ENCODE results near the gene FUT8.

FUT8 gene

GRCh38 chr14:65555358-65555757, 142.8 kb downstream of the FUT8 start:
- DNase-seq (ENCODE audit: low read depth in 2 of 2): no peak

- no peak for DNase-seq (ENCODE audit: low read depth in 2 of 2)
Observed at GRCh38 chr14:65558363-65558762, 145.8 kb downstream of the FUT8 start.

GRCh38 chr14:65560340-65561027, 148.0 kb downstream of the FUT8 start:
- no peak for DNase-seq (ENCODE audit: low read depth in 2 of 2)

GRCh38 chr14:65564370-65564769, 151.8 kb downstream of the FUT8 start:
- no peak for DNase-seq (ENCODE audit: low read depth in 2 of 2)

GRCh38 chr14:65565948-65566347, 153.4 kb downstream of the FUT8 start:
- no peak for DNase-seq (ENCODE audit: low read depth in 2 of 2)

- DNase-seq (ENCODE audit: low read depth in 2 of 2): no peak
Observed at GRCh38 chr14:65566820-65567522, 154.4 kb downstream of the FUT8 start.

GRCh38 chr14:65574611-65575010, 162.1 kb downstream of the FUT8 start:
- DNase-seq (ENCODE audit: low read depth in 2 of 2): no peak

- DNase-seq (ENCODE audit: low read depth in 2 of 2): no peak
Observed at GRCh38 chr14:65575389-65575788, 162.9 kb downstream of the FUT8 start.

- no peak for DNase-seq (ENCODE audit: low read depth in 2 of 2)
Observed at GRCh38 chr14:65580973-65581372, 168.4 kb downstream of the FUT8 start.

GRCh38 chr14:65581378-65581777, 168.8 kb downstream of the FUT8 start:
- no peak for DNase-seq (ENCODE audit: low read depth in 2 of 2)

- DNase-seq (ENCODE audit: low read depth in 2 of 2): no peak
Observed at GRCh38 chr14:65581799-65582198, 169.3 kb downstream of the FUT8 start.

GRCh38 chr14:65585216-65585615, 172.7 kb downstream of the FUT8 start:
- DNase-seq (ENCODE audit: low read depth in 2 of 2): no peak

GRCh38 chr14:65588426-65589140, 176.1 kb downstream of the FUT8 start:
- no peak for DNase-seq (ENCODE audit: low read depth in 2 of 2)

- DNase-seq (ENCODE audit: low read depth in 2 of 2): no peak
Observed at GRCh38 chr14:65594153-65594881, 181.8 kb downstream of the FUT8 start.

GRCh38 chr14:65594882-65595237, 182.3 kb downstream of the FUT8 start:
- DNase-seq (ENCODE audit: low read depth in 2 of 2): no peak

GRCh38 chr14:65599375-65599774, 186.8 kb downstream of the FUT8 start:
- DNase-seq (ENCODE audit: low read depth in 2 of 2): no peak

- no peak for DNase-seq (ENCODE audit: low read depth in 2 of 2)
Observed at GRCh38 chr14:65600742-65601141, 188.2 kb downstream of the FUT8 start.

- no peak for DNase-seq (ENCODE audit: low read depth in 2 of 2)
Observed at GRCh38 chr14:65604535-65604934, 192.0 kb downstream of the FUT8 start.

GRCh38 chr14:65604936-65605335, 192.4 kb downstream of the FUT8 start:
- DNase-seq (ENCODE audit: low read depth in 2 of 2): no peak

GRCh38 chr14:65606460-65606859, 193.9 kb downstream of the FUT8 start:
- no peak for DNase-seq (ENCODE audit: low read depth in 2 of 2)

- no peak for DNase-seq (ENCODE audit: low read depth in 2 of 2)
Observed at GRCh38 chr14:65613131-65613650, 200.7 kb downstream of the FUT8 start.

GRCh38 chr14:65618996-65619395, 206.5 kb downstream of the FUT8 start:
- DNase-seq (ENCODE audit: low read depth in 2 of 2): no peak
